H7 (cell line): ENCODE measurements around the gene ZER1. TPM values are rescaled to one million over a fixed set of nuclear protein-coding genes. Genes with fewer than 3 reads are reported as not detected.
"Not testable (repeated sequence)": the region's sequence is repeated elsewhere in the genome, so short reads cannot be mapped to it uniquely, and the experiment has no call there.

ENCODE experiments used
- DNase-seq: peaks from one replicate; pipeline ENCODE4 v3.0.0; 2012
- H3K27me3 ChIP-seq: 2 replicates; pipeline ENCODE4 v1.6.0; 2011; ENCODE audit warnings: mild to moderate bottlenecking, low read length; ENCODE audit not compliant: control insufficient read depth, insufficient read depth
- H3K36me3 ChIP-seq: replicated peaks from 2 replicates; pipeline ENCODE4 v1.5.1; 2011; ENCODE audit warnings: low read length; ENCODE audit not compliant: control insufficient read depth, insufficient read depth
- H3K4me3 ChIP-seq: 2 replicates; pipeline ENCODE4 v1.5.1; 2011; ENCODE audit warnings: low read depth, mild to moderate bottlenecking, control low read depth, low read length, moderate library complexity; ENCODE audit not compliant: insufficient read depth
- total RNA-seq: library from RNA; depleted of rRNA; stranded (reverse); fragments of >200 nt; shearing (Covaris generic); gene quantifications from 2 replicates; pipeline ENCODE4 v1.2.3, GENCODE V29; 2014

The ZER1 gene
- total RNA-seq, 1 experiment from 2014 or later, result 19.6 TPM

GRCh38 chr9:128705051-128705965 lies 66.4 kb downstream of the ZER1 start:
- H3K4me3 ChIP-seq, result no peak overlapping the region
- H3K27me3 ChIP-seq, result no peaks in the 10 kb centered on the region
- H3K36me3 ChIP-seq, result no peaks in the 10 kb centered on the region
- DNase-seq, result peak; percentile 53

GRCh38 chr9:128704356-128704670 lies 67.4 kb downstream of the ZER1 start:
- no peak overlapping the region for H3K4me3 ChIP-seq
- no peaks in the 10 kb centered on the region for H3K36me3 ChIP-seq
- H3K27me3 ChIP-seq, result no peaks in the 10 kb centered on the region
- DNase-seq, result no peak

- H3K36me3 ChIP-seq, result no peaks in the 10 kb centered on the region
- H3K27me3 ChIP-seq, result no peaks in the 10 kb centered on the region
- peak overlapping the region; percentile 72 for H3K4me3 ChIP-seq
- DNase-seq, result peak; percentile 82
Measured at GRCh38 chr9:128703616-128704355, 67.9 kb downstream of the ZER1 start.

GRCh38 chr9:128702949-128703615 lies 68.6 kb downstream of the ZER1 start:
- peak; percentile 94 for DNase-seq

DNA sequence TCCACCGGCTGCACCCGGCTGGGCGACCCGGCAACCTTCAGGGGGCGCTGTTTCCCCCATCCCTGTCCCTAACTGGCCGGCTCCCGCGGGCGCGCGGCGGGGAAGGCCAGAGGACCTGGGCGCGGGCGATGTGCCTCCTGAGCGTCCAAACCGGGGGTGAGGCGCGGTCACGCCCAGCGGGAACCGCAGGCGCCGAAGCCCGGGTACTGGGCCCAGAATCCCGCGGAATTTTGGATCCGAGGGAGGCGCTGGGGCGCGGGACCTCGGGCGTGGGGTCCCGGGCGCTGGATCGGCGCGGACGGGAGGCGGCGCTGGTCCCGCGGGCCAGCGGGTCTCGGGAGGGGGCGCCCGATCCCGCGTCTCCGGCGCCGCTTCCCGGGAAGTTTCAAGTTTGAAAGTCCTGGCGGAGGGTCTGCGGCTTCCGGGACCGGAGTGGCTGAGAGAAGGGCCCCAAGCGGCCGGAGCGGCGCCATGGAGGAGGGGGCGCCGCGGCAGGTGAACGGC lies 69.2 kb downstream of the ZER1 start, which contains the start of gene PKN3:
PKN3 (plus strand) TSS at position 59 of the 504 bp plus-strand sequence; CDS start at position 472, 413 bp downstream.
- peak within 1 kb of the TSS; percentile 72 for H3K4me3 ChIP-seq
- DNase-seq, result peak; percentile 99
- H3K27me3 ChIP-seq, result no peaks in the 10 kb centered on the region
- H3K36me3 ChIP-seq, result no peaks in the 10 kb centered on the region

More at GRCh38 chr9:128702949-128703615, 68.6 kb downstream of the ZER1 start:
- Histone ChIP-seq H3K4me3 (peak overlapping the region; percentile 72), H3K27me3 (no peaks in the 10 kb centered on the region), H3K36me3 (no peaks in the 10 kb centered on the region)

GRCh38 chr9:128701227-128701854 lies 70.4 kb downstream of the ZER1 start:
- H3K4me3 ChIP-seq, result no peak overlapping the region
- peak; percentile 50 for DNase-seq
- H3K36me3 ChIP-seq, result no peaks in the 10 kb centered on the region
- no peaks in the 10 kb centered on the region for H3K27me3 ChIP-seq

DNA sequence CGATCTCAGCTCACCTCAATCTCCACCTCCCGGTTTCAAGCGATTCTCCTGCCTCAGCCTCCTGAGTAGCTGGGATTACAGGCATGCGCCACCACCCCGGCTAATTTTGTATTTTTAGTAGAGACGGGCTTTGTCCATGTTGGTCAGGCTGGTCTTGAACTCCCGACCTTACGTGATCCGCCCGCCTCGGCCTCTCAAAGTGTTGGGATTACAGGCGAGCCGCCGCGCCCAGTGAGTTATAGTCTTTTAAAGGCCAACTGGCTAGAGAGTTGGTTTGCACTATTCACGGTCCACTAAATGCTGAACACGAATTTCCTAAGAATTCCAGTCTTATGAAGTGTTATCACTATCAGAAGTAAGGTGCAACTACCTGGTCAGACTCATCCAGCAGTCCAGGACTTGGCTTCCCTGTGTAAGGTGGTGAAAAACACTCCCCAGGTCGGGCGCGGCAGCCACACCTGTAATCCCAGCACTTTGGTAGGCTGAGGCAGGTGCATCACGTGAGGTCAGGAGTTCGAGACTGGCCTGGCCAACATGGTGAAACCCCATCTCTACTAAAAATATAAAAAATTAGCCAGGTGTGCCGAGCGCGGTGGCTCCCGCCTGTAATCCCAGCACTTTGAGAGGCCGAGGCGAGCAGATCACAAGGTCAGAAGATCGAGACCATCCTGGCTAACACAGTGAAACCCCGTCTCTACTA lies 72.5 kb downstream of the ZER1 start:
- not testable (repeated sequence) for H3K27me3 ChIP-seq, DNase-seq

DNA sequence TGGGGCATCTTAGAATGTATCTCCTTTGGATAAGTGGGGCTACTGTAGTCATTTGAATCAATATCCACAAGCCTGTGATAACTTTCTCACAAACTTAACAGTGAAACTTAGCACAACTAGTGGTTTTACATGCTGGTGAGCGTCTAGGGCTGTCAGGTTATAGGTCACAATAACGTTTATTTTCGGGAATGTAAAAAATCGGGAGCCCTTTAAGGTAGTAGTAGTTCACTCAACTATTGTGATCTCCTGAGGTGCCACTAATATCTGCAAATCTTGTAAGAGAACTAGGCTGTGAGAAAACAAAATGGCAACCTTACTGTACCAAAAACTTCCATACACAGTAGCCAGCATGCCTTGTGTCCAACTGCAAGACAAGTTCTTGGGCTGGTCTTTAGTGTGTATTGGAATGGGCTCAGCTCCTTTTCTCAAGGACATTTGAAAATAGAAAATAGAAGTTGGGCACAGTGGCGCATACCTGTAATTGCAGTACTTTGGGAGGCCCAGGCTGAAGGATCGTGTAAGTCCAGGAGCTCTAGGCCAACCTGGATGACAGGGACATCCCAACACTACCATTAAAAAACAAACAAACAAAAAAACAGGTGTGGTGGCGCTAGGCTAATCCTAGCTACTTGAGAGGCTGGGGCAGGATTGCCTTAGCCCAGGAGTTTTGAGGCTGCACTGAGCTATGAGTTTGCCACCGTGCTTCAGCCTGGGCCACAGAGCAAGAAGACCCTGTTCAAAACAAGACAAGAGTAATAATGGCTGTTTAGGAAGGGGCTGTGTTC lies 74.6 kb downstream of the ZER1 start:
- no peak for DNase-seq
- Histone ChIP-seq H3K4me3 (no peak overlapping the region), H3K27me3 (no peaks in the 10 kb centered on the region), H3K36me3 (peaks cover 21% of the 10 kb centered on the region)

More for the DNA sequence above, 72.5 kb downstream of the ZER1 start:
- not testable (repeated sequence) for H3K4me3 ChIP-seq, H3K36me3 ChIP-seq

DNA sequence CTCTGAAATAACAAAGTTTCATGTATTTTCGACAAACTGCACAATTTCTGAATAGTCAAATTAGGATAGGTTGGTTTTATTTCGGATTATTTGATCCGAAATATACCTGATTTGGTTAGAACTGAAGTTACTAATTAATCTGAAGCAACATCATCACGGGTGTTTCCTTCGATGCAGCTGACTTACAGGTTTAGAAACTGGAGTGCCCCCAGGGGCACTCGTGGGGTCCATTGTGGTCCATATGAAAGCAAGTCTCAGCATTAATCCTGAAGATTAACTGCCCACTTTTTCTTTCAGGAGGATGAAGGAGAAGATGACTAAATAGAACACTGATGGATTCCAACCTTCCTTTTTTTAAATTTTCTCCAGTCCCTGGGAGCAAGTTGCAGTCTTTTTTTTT lies 77.4 kb downstream of the ZER1 start:
- Histone ChIP-seq H3K4me3 (no peak overlapping the region), H3K36me3 (peaks cover 28% of the 10 kb centered on the region), H3K27me3 (no peaks in the 10 kb centered on the region)
- DNase-seq, result no peak

GRCh38 chr9:128693738-128694137 lies 78.0 kb downstream of the ZER1 start:
- H3K36me3 ChIP-seq, result peaks cover 28% of the 10 kb centered on the region

GRCh38 chr9:128690684-128691034 lies 81.1 kb downstream of the ZER1 start:
- H3K27me3 ChIP-seq, result no peaks in the 10 kb centered on the region
- H3K4me3 ChIP-seq, result peak overlapping the region; percentile 81
- DNase-seq, result no peak
- H3K36me3 ChIP-seq, result peaks cover 26% of the 10 kb centered on the region

More at GRCh38 chr9:128693738-128694137, 78.0 kb downstream of the ZER1 start:
- not testable (repeated sequence) for H3K4me3 ChIP-seq, H3K27me3 ChIP-seq, DNase-seq

- peaks cover 27% of the 10 kb centered on the region for H3K36me3 ChIP-seq
- DNase-seq, result peak; percentile 92
- no peaks in the 10 kb centered on the region for H3K27me3 ChIP-seq
- H3K4me3 ChIP-seq, result peak overlapping the region; percentile 81
Measured at GRCh38 chr9:128689820-128690683, 81.7 kb downstream of the ZER1 start.
